ENCODE data around the gene GOSR2. TPM values are rescaled to one million over a fixed set of nuclear protein-coding genes. Genes with fewer than 3 reads are reported as not detected.

Gene GOSR2
- total and polyA plus RNA-seq, 2 of the 13 experiments (the other 11 are each of a cell fraction or from before 2014, with no cell fraction given), result 61.5 to 63.9 TPM

GRCh38 chr17:46922804-46923635 lies at the start of gene GOSR2 (continued):
- TF ChIP-seq, protein P1, sequence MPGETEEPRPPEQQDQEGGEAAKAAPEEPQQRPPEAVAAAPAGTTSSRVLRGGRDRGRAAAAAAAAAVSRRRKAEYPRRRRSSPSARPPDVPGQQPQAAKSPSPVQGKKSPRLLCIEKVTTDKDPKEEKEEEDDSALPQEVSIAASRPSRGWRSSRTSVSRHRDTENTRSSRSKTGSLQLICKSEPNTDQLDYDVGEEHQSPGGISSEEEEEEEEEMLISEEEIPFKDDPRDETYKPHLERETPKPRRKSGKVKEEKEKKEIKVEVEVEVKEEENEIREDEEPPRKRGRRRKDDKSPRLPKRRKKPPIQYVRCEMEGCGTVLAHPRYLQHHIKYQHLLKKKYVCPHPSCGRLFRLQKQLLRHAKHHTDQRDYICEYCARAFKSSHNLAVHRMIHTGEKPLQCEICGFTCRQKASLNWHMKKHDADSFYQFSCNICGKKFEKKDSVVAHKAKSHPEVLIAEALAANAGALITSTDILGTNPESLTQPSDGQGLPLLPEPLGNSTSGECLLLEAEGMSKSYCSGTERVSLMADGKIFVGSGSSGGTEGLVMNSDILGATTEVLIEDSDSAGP (CRISPR knock-in tag; IDR thresholded peaks at IDR 0.05; ENCODE audit: borderline replicate concordance), result peak; percentile 94
- TF ChIP-seq, protein P2, sequence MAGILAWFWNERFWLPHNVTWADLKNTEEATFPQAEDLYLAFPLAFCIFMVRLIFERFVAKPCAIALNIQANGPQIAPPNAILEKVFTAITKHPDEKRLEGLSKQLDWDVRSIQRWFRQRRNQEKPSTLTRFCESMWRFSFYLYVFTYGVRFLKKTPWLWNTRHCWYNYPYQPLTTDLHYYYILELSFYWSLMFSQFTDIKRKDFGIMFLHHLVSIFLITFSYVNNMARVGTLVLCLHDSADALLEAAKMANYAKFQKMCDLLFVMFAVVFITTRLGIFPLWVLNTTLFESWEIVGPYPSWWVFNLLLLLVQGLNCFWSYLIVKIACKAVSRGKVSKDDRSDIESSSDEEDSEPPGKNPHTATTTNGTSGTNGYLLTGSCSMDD (CRISPR knock-in tag; IDR thresholded peaks at IDR 0.05), result no peak
- TF ChIP-seq NFE2L2 (IDR thresholded peaks at IDR 0.05; ENCODE audit: low read length) (no peak), ZNF75D (CRISPR knock-in tag; IDR thresholded peaks at IDR 0.05; ENCODE audit: borderline replicate concordance) (peak; percentile 70; the same call in 1 of the 2 replicates), ZBTB3 (CRISPR knock-in tag; IDR thresholded peaks at IDR 0.05; ENCODE audit: borderline replicate concordance, low read depth) (no peak), MAFG (CRISPR knock-in tag; IDR thresholded peaks at IDR 0.05) (no peak), TERF1 (CRISPR knock-in tag; IDR thresholded peaks at IDR 0.05) (no peak), HNF4A (CRISPR knock-in tag; IDR thresholded peaks at IDR 0.05) (peak; percentile 30; the same call in 1 of the 2 replicates), RFX5 (IDR thresholded peaks at IDR 0.05; ENCODE audit: low read depth, low read length) (0 out of 2 replicates have a peak, but pooled peaks have one; percentile 32), ZNF282 (IDR thresholded peaks at IDR 0.05; ENCODE audit: partially characterized antibody) (no peak), SSRP1 (CRISPR knock-in tag; IDR thresholded peaks at IDR 0.05) (no peak), HOXA7 (CRISPR knock-in tag; IDR thresholded peaks at IDR 0.05) (no peak), ZNF296 (CRISPR knock-in tag; conservative IDR thresholded peaks at IDR 0.05) (0 out of 2 replicates have a peak, but pooled peaks have one; percentile 47), STAG1 (CRISPR knock-in tag; IDR thresholded peaks at IDR 0.05) (no peak), ZNF674 (CRISPR knock-in tag; IDR thresholded peaks at IDR 0.05; ENCODE audit: low read depth) (no peak), MLX (CRISPR knock-in tag; IDR thresholded peaks at IDR 0.05) (peak; percentile 53; the same call in 1 of the 2 replicates), LRRFIP1 (CRISPR knock-in tag; conservative IDR thresholded peaks at IDR 0.05) (no peak; the same call in 1 of the 2 replicates), SMC3 (IDR thresholded peaks at IDR 0.05; ENCODE audit: low read length) (peak; percentile 19; the same call in 1 of the 2 replicates), ZNF766 (CRISPR knock-in tag; IDR thresholded peaks at IDR 0.05; ENCODE audit: borderline replicate concordance) (peak; percentile 87; the same call in 1 of the 2 replicates), ZNF101 (CRISPR knock-in tag; IDR thresholded peaks at IDR 0.05; ENCODE audit: borderline replicate concordance, low read depth) (no peak), ZNF737 (CRISPR knock-in tag; IDR thresholded peaks at IDR 0.05; ENCODE audit: borderline replicate concordance) (peak; percentile 91)
- TF ChIP-seq, protein P3, sequence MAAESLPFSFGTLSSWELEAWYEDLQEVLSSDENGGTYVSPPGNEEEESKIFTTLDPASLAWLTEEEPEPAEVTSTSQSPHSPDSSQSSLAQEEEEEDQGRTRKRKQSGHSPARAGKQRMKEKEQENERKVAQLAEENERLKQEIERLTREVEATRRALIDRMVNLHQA (CRISPR knock-in tag; IDR thresholded peaks at IDR 0.05), result no peak

Data from HepG2 (cell line).